ENCODE data around the gene OPA3.

DNA sequence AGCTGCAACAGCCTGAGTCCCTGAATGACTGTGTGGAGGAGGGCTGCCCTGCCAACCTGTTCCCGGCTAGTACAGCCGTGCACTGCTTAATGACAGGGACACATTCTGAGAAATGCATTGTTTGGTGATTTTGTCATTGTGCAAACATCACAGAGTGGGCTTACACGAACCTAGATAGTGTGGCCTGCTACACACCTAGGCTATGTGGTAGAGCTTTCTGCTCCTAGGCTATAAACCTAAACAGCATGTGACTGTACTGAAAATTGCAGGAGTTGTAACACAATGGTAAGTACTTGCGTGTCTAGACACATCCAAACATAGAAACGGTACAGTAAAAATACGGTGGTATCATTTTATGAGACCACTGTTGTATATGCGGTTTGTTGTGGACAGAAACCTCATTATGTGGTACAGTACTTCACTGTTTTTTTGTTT is 42.4 kb downstream of the OPA3 start:
- TF ChIP-seq, protein P1, sequence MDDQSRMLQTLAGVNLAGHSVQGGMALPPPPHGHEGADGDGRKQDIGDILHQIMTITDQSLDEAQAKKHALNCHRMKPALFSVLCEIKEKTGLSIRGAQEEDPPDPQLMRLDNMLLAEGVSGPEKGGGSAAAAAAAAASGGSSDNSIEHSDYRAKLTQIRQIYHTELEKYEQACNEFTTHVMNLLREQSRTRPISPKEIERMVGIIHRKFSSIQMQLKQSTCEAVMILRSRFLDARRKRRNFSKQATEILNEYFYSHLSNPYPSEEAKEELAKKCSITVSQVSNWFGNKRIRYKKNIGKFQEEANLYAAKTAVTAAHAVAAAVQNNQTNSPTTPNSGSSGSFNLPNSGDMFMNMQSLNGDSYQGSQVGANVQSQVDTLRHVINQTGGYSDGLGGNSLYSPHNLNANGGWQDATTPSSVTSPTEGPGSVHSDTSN (IDR thresholded peaks at IDR 0.05; ENCODE audit: insufficient replicate concordance, low read depth, low read length) = no peak
- no peak for TF ChIP-seq JUND (IDR thresholded peaks at IDR 0.05; ENCODE audit: low read depth, low read length)
- no peak for TF ChIP-seq CEBPB (IDR thresholded peaks at IDR 0.05; ENCODE audit: borderline replicate concordance in 1 of 2, low read depth in 2 of 2, low read length in 2 of 2)
- TF ChIP-seq, protein P2, sequence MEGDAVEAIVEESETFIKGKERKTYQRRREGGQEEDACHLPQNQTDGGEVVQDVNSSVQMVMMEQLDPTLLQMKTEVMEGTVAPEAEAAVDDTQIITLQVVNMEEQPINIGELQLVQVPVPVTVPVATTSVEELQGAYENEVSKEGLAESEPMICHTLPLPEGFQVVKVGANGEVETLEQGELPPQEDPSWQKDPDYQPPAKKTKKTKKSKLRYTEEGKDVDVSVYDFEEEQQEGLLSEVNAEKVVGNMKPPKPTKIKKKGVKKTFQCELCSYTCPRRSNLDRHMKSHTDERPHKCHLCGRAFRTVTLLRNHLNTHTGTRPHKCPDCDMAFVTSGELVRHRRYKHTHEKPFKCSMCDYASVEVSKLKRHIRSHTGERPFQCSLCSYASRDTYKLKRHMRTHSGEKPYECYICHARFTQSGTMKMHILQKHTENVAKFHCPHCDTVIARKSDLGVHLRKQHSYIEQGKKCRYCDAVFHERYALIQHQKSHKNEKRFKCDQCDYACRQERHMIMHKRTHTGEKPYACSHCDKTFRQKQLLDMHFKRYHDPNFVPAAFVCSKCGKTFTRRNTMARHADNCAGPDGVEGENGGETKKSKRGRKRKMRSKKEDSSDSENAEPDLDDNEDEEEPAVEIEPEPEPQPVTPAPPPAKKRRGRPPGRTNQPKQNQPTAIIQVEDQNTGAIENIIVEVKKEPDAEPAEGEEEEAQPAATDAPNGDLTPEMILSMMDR (IDR thresholded peaks at IDR 0.05 in 2 of 3, conservative IDR thresholded peaks at IDR 0.05 in 1 of 3; ENCODE audit: control insufficient read depth in 2 of 3, extremely low read depth in 1 of 3, insufficient read depth in 1 of 3, low read depth in 3 of 3, low read length in 3 of 3) = no peak
- TF ChIP-seq FOXM1 (IDR thresholded peaks at IDR 0.05; ENCODE audit: low read depth, low read length) = no peak
- TF ChIP-seq KDM1A (IDR thresholded peaks at IDR 0.05; ENCODE audit: borderline replicate concordance) = no peak
- TF ChIP-seq ESRRA (IDR thresholded peaks at IDR 0.05; ENCODE audit: low read length) = no peak
- TF ChIP-seq, protein P3, sequence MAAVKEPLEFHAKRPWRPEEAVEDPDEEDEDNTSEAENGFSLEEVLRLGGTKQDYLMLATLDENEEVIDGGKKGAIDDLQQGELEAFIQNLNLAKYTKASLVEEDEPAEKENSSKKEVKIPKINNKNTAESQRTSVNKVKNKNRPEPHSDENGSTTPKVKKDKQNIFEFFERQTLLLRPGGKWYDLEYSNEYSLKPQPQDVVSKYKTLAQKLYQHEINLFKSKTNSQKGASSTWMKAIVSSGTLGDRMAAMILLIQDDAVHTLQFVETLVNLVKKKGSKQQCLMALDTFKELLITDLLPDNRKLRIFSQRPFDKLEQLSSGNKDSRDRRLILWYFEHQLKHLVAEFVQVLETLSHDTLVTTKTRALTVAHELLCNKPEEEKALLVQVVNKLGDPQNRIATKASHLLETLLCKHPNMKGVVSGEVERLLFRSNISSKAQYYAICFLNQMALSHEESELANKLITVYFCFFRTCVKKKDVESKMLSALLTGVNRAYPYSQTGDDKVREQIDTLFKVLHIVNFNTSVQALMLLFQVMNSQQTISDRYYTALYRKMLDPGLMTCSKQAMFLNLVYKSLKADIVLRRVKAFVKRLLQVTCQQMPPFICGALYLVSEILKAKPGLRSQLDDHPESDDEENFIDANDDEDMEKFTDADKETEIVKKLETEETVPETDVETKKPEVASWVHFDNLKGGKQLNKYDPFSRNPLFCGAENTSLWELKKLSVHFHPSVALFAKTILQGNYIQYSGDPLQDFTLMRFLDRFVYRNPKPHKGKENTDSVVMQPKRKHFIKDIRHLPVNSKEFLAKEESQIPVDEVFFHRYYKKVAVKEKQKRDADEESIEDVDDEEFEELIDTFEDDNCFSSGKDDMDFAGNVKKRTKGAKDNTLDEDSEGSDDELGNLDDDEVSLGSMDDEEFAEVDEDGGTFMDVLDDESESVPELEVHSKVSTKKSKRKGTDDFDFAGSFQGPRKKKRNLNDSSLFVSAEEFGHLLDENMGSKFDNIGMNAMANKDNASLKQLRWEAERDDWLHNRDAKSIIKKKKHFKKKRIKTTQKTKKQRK (IDR thresholded peaks at IDR 0.05; ENCODE audit: low read depth, low read length) = no peak
- TF ChIP-seq POLR2AphosphoS2 (IDR thresholded peaks at IDR 0.05; ENCODE audit: low read depth, low read length) = no peak
- no peak for TF ChIP-seq POLR2A (IDR thresholded peaks at IDR 0.05; ENCODE audit: low read depth, low read length)
- no peak for TF ChIP-seq TAF1 (IDR thresholded peaks at IDR 0.05; ENCODE audit: borderline replicate concordance, low read depth, low read length)

Measured in GM12878 (cell line).